Neural crest cell (in vitro differentiated cells): Measurements from ENCODE around the gene AFDN. TPM values are rescaled to one million over a fixed set of nuclear protein-coding genes. Genes with fewer than 3 reads are reported as not detected.

Source experiments
- DNase-seq: peaks from one replicate; pipeline ENCODE4 v3.0.0; 2021; ENCODE audit warnings: low read depth, mixed read lengths, low spot score
- H3K27ac Mint-ChIP-seq: one replicate; pipeline ENCODE4 v1.8.0; 2021; ENCODE audit warnings: mild to moderate bottlenecking, mixed read lengths; ENCODE audit not compliant: unreplicated experiment
- H3K27me3 Mint-ChIP-seq: 2 replicates; pipeline ENCODE4 v1.8.0; 2021; ENCODE audit warnings: low read depth, mild to moderate bottlenecking, mixed read lengths
- H3K36me3 Mint-ChIP-seq: 2 replicates; pipeline ENCODE4 v1.8.0; 2021; ENCODE audit warnings: low read depth, mild to moderate bottlenecking, mixed read lengths
- H3K4me1 Mint-ChIP-seq: 2 replicates; pipeline ENCODE4 v1.8.0; 2021; ENCODE audit warnings: mixed read lengths
- H3K4me3 Mint-ChIP-seq: one replicate; pipeline ENCODE4 v1.8.0; 2021; ENCODE audit warnings: mild to moderate bottlenecking, mixed read lengths
- H3K9me3 Mint-ChIP-seq: 2 replicates; pipeline ENCODE4 v1.8.0; 2021; ENCODE audit warnings: mixed read lengths
- total RNA-seq: library from RNA; stranded (reverse); gene quantifications from 2 replicates; pipeline ENCODE4 v1.2.1, GENCODE V29; 2021
- TF ChIP-seq, protein P1 (sequence below): fragments of 200-600 bp; sonication (generic); conservative IDR thresholded peaks from 2 replicates; pipeline ENCODE4 v1.5.0; 2021; ENCODE audit warnings: antibody characterized with exemption, mild to moderate bottlenecking

Gene AFDN
- total RNA-seq, 1 donor from 2014 or later = 143 TPM

GRCh38 chr6:167933290-167933689 is 106.6 kb downstream of the AFDN start:
- Mint-ChIP-seq H3K9me3 (no peaks in the 10 kb centered on the region), H3K27ac (no peak overlapping the region), H3K4me1 (peaks cover 5% of the 10 kb centered on the region), H3K36me3 (peaks cover 8% of the 10 kb centered on the region), H3K27me3 (no peaks in the 10 kb centered on the region), H3K4me3 (no peak overlapping the region)
- no peak for DNase-seq
- TF ChIP-seq, protein P1, sequence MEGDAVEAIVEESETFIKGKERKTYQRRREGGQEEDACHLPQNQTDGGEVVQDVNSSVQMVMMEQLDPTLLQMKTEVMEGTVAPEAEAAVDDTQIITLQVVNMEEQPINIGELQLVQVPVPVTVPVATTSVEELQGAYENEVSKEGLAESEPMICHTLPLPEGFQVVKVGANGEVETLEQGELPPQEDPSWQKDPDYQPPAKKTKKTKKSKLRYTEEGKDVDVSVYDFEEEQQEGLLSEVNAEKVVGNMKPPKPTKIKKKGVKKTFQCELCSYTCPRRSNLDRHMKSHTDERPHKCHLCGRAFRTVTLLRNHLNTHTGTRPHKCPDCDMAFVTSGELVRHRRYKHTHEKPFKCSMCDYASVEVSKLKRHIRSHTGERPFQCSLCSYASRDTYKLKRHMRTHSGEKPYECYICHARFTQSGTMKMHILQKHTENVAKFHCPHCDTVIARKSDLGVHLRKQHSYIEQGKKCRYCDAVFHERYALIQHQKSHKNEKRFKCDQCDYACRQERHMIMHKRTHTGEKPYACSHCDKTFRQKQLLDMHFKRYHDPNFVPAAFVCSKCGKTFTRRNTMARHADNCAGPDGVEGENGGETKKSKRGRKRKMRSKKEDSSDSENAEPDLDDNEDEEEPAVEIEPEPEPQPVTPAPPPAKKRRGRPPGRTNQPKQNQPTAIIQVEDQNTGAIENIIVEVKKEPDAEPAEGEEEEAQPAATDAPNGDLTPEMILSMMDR = no peak

DNA sequence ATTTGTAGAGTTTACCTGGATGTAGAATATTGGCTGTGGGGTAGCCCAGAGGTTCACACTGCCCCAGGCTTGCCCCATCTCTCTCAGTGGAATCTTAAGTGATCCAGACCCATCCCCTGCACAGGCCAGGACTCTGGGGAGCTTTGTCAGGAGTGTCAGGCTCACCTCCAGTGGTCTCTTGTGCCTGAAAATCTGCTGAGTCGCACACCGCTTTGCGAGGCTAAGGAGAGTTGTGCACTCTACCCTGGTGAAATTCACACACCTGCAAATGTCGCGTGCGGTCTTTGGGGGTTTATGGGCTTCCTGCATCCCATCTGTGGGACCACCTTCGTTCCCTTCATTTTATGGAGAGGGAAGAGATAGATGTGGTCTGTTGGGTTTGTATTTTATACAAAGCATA is 107.1 kb downstream of the AFDN start:
- Mint-ChIP-seq H3K27ac (no peak overlapping the region), H3K27me3 (no peaks in the 10 kb centered on the region), H3K4me1 (peaks cover 5% of the 10 kb centered on the region), H3K36me3 (peaks cover 8% of the 10 kb centered on the region), H3K9me3 (no peaks in the 10 kb centered on the region), H3K4me3 (no peak overlapping the region)
- TF ChIP-seq, protein P1 = no peak
- DNase-seq = no peak

GRCh38 chr6:167934426-167934864 is 107.7 kb downstream of the AFDN start:
- H3K27ac Mint-ChIP-seq = no peak overlapping the region
- no peaks in the 10 kb centered on the region for H3K9me3 Mint-ChIP-seq
- TF ChIP-seq, protein P1 = no peak
- H3K4me1 Mint-ChIP-seq = peaks cover 5% of the 10 kb centered on the region
- H3K4me3 Mint-ChIP-seq = no peak overlapping the region
- peaks cover 8% of the 10 kb centered on the region for H3K36me3 Mint-ChIP-seq
- no peak for DNase-seq
- H3K27me3 Mint-ChIP-seq = no peaks in the 10 kb centered on the region

GRCh38 chr6:167936051-167936450 is 109.3 kb downstream of the AFDN start:
- DNase-seq = no peak
- TF ChIP-seq, protein P1 = no peak
- Mint-ChIP-seq H3K27me3 (no peaks in the 10 kb centered on the region), H3K9me3 (no peaks in the 10 kb centered on the region), H3K36me3 (peaks cover 7% of the 10 kb centered on the region), H3K4me1 (peaks cover 5% of the 10 kb centered on the region), H3K4me3 (no peak overlapping the region), H3K27ac (no peak overlapping the region)

DNA sequence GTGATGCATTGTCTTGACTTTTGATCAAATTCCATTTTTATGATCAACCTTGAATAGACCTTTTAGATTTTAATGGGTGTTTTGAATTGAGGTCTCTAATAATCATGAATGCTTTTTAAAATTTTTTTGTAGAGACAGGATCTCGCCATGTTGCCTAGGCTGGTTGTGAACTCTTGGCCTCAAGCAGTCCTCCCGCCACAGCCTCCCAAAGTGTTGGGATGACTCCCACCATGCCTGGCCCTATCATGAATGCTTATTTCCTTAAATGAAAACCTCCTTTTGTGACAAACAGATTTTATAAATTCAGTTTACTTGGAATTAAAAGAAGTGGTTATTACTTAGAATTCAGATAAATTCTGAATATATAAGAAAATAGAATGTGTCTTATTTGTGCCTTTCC is 110.6 kb downstream of the AFDN start:
- H3K36me3 Mint-ChIP-seq = peaks cover 5% of the 10 kb centered on the region
- TF ChIP-seq, protein P1 = no peak
- no peaks in the 10 kb centered on the region for H3K27me3 Mint-ChIP-seq
- no peak for DNase-seq
- no peaks in the 10 kb centered on the region for H3K9me3 Mint-ChIP-seq
- H3K4me1 Mint-ChIP-seq = peaks cover 5% of the 10 kb centered on the region
- no peak overlapping the region for H3K27ac Mint-ChIP-seq
- no peak overlapping the region for H3K4me3 Mint-ChIP-seq
